HCT116 (cell line): ENCODE results near the gene LMAN1L. TPM values are rescaled to one million over a fixed set of nuclear protein-coding genes. Genes with fewer than 3 reads are reported as not detected.
A peak's percentile ranks its signal among the peaks of the same experiment; 100 is the strongest.

Experiments
- ATAC-seq: fragments of 200-7000 bp; cut with Tn5 transposase; 2 replicates; pipeline ENCODE4 v1.9.1; 2020; ENCODE audit warnings: mild to moderate bottlenecking, moderate library complexity
- BruUV-seq: library from RNA; stranded (reverse); fragments of 400-500 nt; replicated peaks from 2 replicates; lab custom pipeline; 2021; lab: Mats Ljungman, UMichigan
- CTCF ChIA-PET: fragments of 300-600 bp; sonication (Branson Sonifier 250); formaldehyde crosslinking; loops from one replicate; lab custom pipeline; 2021; ENCODE audit warnings: antibody characterized with exemption; lab: Charles Lee
- POLR2A ChIA-PET: fragments of 300-600, 350-600 bp; sonication (Branson Sonifier 250); formaldehyde crosslinking; loops from one replicate; lab custom pipeline; 2021; ENCODE audit warnings: antibody characterized with exemption; lab: Charles Lee
- RAD21 ChIA-PET, 2 experiments: fragments of 300-600 bp; sonication (Branson Sonifier 250); formaldehyde crosslinking; loops; one replicate each; lab custom pipeline; 2023; ENCODE audit warnings: low total read pairs in 2 of 2; ENCODE audit not compliant: uncharacterized antibody in 2 of 2, unreplicated experiment in 2 of 2, low non-redundant PET in 1 of 2; lab: Charles Lee
- DNase-seq: peaks from one replicate; pipeline ENCODE4 v3.0.0-alpha.2; 2010; ENCODE audit warnings: low read depth, low spot score
- H2AFZ ChIP-seq: fragments of 200-600 bp; shearing (Covaris generic), sonication (generic); 2 replicates; pipeline ENCODE4 v1.6.1; 2017; ENCODE audit warnings: low read depth, mixed run types, mixed read lengths, antibody characterized with exemption, low read length; ENCODE audit not compliant: poor library complexity, severe bottlenecking
- H3K27ac ChIP-seq: 2 replicates; pipeline ENCODE4 v1.5.1; 2012; ENCODE audit warnings: low read depth, low read length
- H3K27me3 ChIP-seq: fragments of 200-600 bp; sonication (generic); 2 replicates; pipeline ENCODE4 v1.6.1; 2016; ENCODE audit warnings: mixed run types, low read length, mixed read lengths; ENCODE audit not compliant: insufficient read depth
- H3K36me3 ChIP-seq, 2 experiments: fragments of 200-500 bp in 1 of 2; fragments of 200-600 bp in 1 of 2; sonication (Bioruptor generic) in 1 of 2; sonication (generic) in 1 of 2; 2 replicates each; pipeline versions ENCODE4 v1.5.1 to v1.6.1; 2014 to 2016; ENCODE audit warnings: low read length in 2 of 2, inconsistent platforms in 1 of 2, mixed read lengths in 1 of 2, mixed run types in 1 of 2; ENCODE audit not compliant: insufficient read depth in 2 of 2, control insufficient read depth in 1 of 2
- H3K4me1 ChIP-seq, 2 experiments: fragments of 200-600 bp in 1 of 2; sonication (generic) in 1 of 2; 2 replicates each; pipeline versions ENCODE4 v1.5.1 to v1.6.1; 2012 to 2017; ENCODE audit warnings: low read length in 2 of 2, inconsistent platforms in 1 of 2, mild to moderate bottlenecking in 1 of 2, mixed read lengths in 1 of 2, mixed run types in 1 of 2, moderate library complexity in 1 of 2; ENCODE audit not compliant: insufficient read depth in 2 of 2, control insufficient read depth in 1 of 2
- H3K4me2 ChIP-seq: fragments of 200-600 bp; sonication (generic); 2 replicates; pipeline ENCODE4 v1.6.1; 2017; ENCODE audit warnings: mixed run types, low read length, mixed read lengths
- H3K4me3 ChIP-seq, 2 experiments: fragments of 200-600 bp in 1 of 2; sonication (generic) in 1 of 2; replicated peaks in 1 of 2; 2 replicates each; pipeline ENCODE4 v1.5.1; 2011 to 2016; ENCODE audit warnings: low read length in 2 of 2, control low read depth in 1 of 2, low read depth in 1 of 2, mild to moderate bottlenecking in 1 of 2, mixed read lengths in 1 of 2, mixed run types in 1 of 2
- H3K79me2 ChIP-seq: fragments of 200-600 bp; sonication (generic); 2 replicates; pipeline ENCODE4 v1.6.1; 2017; ENCODE audit warnings: mild to moderate bottlenecking, mixed run types, low read length, moderate library complexity, mixed read lengths; ENCODE audit not compliant: insufficient read depth
- H3K9ac ChIP-seq: fragments of 200-600 bp; sonication (generic); 2 replicates; pipeline ENCODE4 v1.6.1; 2016; ENCODE audit warnings: low read length, mixed read lengths
- H3K9me2 ChIP-seq: fragments of 200-600 bp; sonication (generic), shearing (Covaris generic); 2 replicates; pipeline ENCODE4 v1.6.1; 2017; ENCODE audit warnings: mixed run types, mild to moderate bottlenecking, moderate library complexity; ENCODE audit not compliant: insufficient read depth
- H3K9me3 ChIP-seq, 2 experiments: fragments of 200-500 bp in 1 of 2; fragments of 200-600 bp in 1 of 2; sonication (Bioruptor generic) in 1 of 2; sonication (generic) in 1 of 2; 2 replicates each; pipeline ENCODE4 v1.6.1; 2014 to 2017; ENCODE audit warnings: low read length in 2 of 2, mixed read lengths in 2 of 2, inconsistent platforms in 1 of 2, low read depth in 1 of 2, mild to moderate bottlenecking in 1 of 2, mixed run types in 1 of 2, moderate library complexity in 1 of 2; ENCODE audit not compliant: control insufficient read depth in 1 of 2, insufficient read depth in 1 of 2
- H4K20me1 ChIP-seq: fragments of 200-600 bp; sonication (generic), shearing (Covaris generic); 2 replicates; pipeline ENCODE4 v1.6.1; 2017; ENCODE audit warnings: mixed run types, mild to moderate bottlenecking, moderate library complexity; ENCODE audit not compliant: insufficient read depth
- EGR1 ChIP-seq: IDR thresholded peaks from 2 replicates; pipeline ENCODE4 v1.6.1; 2012; ENCODE audit warnings: low read depth
- ELF1 ChIP-seq: IDR thresholded peaks from 2 replicates; pipeline ENCODE4 v1.6.1; 2012; ENCODE audit warnings: low read depth, borderline replicate concordance
- EZH2phosphoT487 ChIP-seq: fragments of 200-600 bp; IDR thresholded peaks from 2 replicates; pipeline ENCODE4 v1.6.1; 2018; ENCODE audit warnings: antibody characterized with exemption, borderline replicate concordance
- FOSL1 ChIP-seq: IDR thresholded peaks from 2 replicates; pipeline ENCODE4 v1.6.1; 2012; ENCODE audit warnings: low read depth
- JUND ChIP-seq: IDR thresholded peaks from 2 replicates; pipeline ENCODE4 v1.6.1; 2012
- POLR2A ChIP-seq: IDR thresholded peaks from 2 replicates; pipeline ENCODE4 v1.7.0; 2011; ENCODE audit warnings: borderline replicate concordance; ENCODE audit not compliant: insufficient read depth, insufficient read length; ENCODE audit errors: extremely low read depth
- POLR2AphosphoS5 ChIP-seq: IDR thresholded peaks from 2 replicates; pipeline ENCODE4 v1.6.1; 2011; ENCODE audit warnings: mild to moderate bottlenecking, low read depth, low read length, moderate library complexity
- REST ChIP-seq: IDR thresholded peaks from 2 replicates; pipeline ENCODE4 v1.6.1; 2012; ENCODE audit warnings: low read depth
- SRF ChIP-seq: IDR thresholded peaks from 2 replicates; pipeline ENCODE4 v1.6.1; 2012; ENCODE audit warnings: low read depth
- ZFX ChIP-seq: fragments of 450-650 bp; IDR thresholded peaks from 2 replicates; pipeline ENCODE4 v1.6.1; 2017
- ZNF274 ChIP-seq: fragments of 200-500 bp; sonication (Bioruptor generic); IDR thresholded peaks from 2 replicates; pipeline ENCODE4 v1.6.1; 2014; ENCODE audit warnings: mild to moderate bottlenecking, low read depth, low read length, inconsistent platforms
- intact Hi-C: fragments of 100-400 bp; cut with micrococcal nuclease; formaldehyde crosslinking; loops from 2 replicates; pipeline ENCODE4 v1.10.0; 2022
- total RNA-seq: library from RNA; stranded (reverse); gene quantifications from one replicate; pipeline ENCODE4 v1.2.1, GENCODE V29; 2021; ENCODE audit not compliant: unreplicated experiment

LMAN1L gene
- total RNA-seq, 1 experiment from 2014 or later = 0.17 TPM

- no TSS peak for BruUV-seq
- Histone ChIP-seq H3K9me2 (no peaks in the 10 kb centered on the region), H3K27ac (0 out of 2 replicates have a peak overlapping the region, but pooled peaks have one; percentile 21), H3K4me2 (no peak overlapping the region), H3K4me3 (no peak overlapping the region), H3K79me2 (peaks cover 88% of the 10 kb centered on the region), H3K9me3 (no peaks in the 10 kb centered on the region), H3K4me1 (peaks cover 11 to 30% of the 10 kb centered on the region in 2 experiments), H2AFZ (no peak overlapping the region), H3K36me3 (peaks cover 0 to 1% of the 10 kb centered on the region in 2 experiments; a peak in 3 of 4 replicates), H3K27me3 (no peaks in the 10 kb centered on the region), H4K20me1 (peaks cover 12% of the 10 kb centered on the region; the same call in 1 of the 2 replicates), H3K9ac (no peak overlapping the region)
- no peak for ATAC-seq
- intact Hi-C loops = loop anchor here (10.0 kb wide), 1 partner anchor 415 kb away; the partner anchor contains the start of gene C15orf39
- ChIA-PET CTCF (interaction anchor here (1.0 kb wide), 1 partner anchor 19 kb away, joined by 3 read pairs; no protein-coding TSS in a partner anchor), POLR2A (no interaction called here), RAD21 (no interaction called here)
- no peak for DNase-seq
- TF ChIP-seq EGR1 = no peak
Observed at GRCh38 chr15:74789741-74790079, 22.9 kb upstream of the LMAN1L start.

GRCh38 chr15:74790080-74790916 is 22.3 kb upstream of the LMAN1L start:
- Histone ChIP-seq H3K27me3 (no peaks in the 10 kb centered on the region), H4K20me1 (peaks cover 12% of the 10 kb centered on the region; the same call in 1 of the 2 replicates), H3K4me1 (peaks cover 11 to 30% of the 10 kb centered on the region in 2 experiments), H3K27ac (0 out of 2 replicates have a peak overlapping the region, but pooled peaks have one; percentile 21), H3K79me2 (peaks cover 82% of the 10 kb centered on the region), H3K4me3 (no peak overlapping the region), H3K36me3 (no peaks in the 10 kb centered on the region; a peak in 1 of 4 replicates), H3K9me2 (no peaks in the 10 kb centered on the region), H2AFZ (no peak overlapping the region), H3K9me3 (no peaks in the 10 kb centered on the region), H3K4me2 (no peak overlapping the region), H3K9ac (no peak overlapping the region)
- DNase-seq = no peak
- ChIA-PET RAD21 (no interaction called here), POLR2A (no interaction called here), CTCF (no interaction called here)
- BruUV-seq = no TSS peak
- no peak for ATAC-seq
- intact Hi-C loops = no loop called here
- TF ChIP-seq POLR2A (no peak), ELF1 (no peak), FOSL1 (no peak), ZNF274 (no peak), SRF (no peak), EZH2phosphoT487 (no peak), REST (no peak), ZFX (no peak), POLR2AphosphoS5 (no peak), JUND (no peak)
